OCI-LY3 (cell line): ENCODE results near the gene CCL23.

Experiments
- EZH2phosphoT487 ChIP-seq: fragments of 200-600 bp; shearing (Covaris generic); IDR thresholded peaks from 2 replicates; pipeline ENCODE4 v1.6.1; 2018; ENCODE audit warnings: antibody characterized with exemption, mixed run types, low read depth
- TF ChIP-seq, protein P1 (sequence below): fragments of 200-600, 300-600 bp; sonication (generic); IDR thresholded peaks from 2 replicates; pipeline ENCODE4 v1.5.1; 2014; ENCODE audit warnings: antibody characterized with exemption, low read length, low read depth

DNA sequence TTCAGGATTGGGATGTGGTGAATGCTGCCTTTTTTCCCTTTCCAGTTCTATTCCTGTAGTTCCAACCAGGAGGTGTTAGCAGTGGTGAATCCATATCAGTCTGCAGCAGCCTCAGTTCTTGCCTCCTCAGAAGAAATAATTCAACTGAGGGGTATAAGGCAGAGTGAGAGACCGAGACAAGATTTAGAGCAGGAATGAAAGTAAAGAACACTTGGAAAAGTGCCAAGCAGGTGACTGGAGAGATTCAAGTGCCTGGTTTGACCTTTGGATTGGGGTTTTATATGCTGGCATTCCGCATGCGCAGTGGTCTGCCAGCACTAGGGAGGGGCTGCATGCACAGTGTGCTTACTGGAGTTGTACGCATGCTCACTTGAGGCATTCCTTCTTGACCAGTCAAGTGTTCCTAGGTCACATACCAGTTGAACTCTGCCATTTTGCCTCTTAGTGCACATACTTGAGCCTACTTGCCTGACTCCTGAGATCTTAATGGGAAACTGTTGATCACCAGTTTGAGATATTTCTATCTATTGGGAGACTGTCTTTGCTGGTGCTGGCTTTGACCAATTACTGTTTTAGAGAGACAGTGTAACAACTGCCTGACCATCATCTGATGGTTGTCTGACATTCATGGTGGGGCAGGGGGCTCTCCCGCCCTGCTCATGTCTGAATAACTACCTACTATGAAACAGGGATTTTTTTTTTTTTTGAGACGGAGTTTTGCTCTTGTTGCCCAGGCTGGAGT is 15.7 kb downstream of the CCL23 start:
- TF ChIP-seq, protein P1, sequence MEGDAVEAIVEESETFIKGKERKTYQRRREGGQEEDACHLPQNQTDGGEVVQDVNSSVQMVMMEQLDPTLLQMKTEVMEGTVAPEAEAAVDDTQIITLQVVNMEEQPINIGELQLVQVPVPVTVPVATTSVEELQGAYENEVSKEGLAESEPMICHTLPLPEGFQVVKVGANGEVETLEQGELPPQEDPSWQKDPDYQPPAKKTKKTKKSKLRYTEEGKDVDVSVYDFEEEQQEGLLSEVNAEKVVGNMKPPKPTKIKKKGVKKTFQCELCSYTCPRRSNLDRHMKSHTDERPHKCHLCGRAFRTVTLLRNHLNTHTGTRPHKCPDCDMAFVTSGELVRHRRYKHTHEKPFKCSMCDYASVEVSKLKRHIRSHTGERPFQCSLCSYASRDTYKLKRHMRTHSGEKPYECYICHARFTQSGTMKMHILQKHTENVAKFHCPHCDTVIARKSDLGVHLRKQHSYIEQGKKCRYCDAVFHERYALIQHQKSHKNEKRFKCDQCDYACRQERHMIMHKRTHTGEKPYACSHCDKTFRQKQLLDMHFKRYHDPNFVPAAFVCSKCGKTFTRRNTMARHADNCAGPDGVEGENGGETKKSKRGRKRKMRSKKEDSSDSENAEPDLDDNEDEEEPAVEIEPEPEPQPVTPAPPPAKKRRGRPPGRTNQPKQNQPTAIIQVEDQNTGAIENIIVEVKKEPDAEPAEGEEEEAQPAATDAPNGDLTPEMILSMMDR, result no peak
- TF ChIP-seq EZH2phosphoT487, result no peak
